Measurements from ENCODE around the gene SPTBN4.
A peak's percentile ranks its signal among the peaks of the same experiment; 100 is the strongest.

SPTBN4 gene

GRCh38 chr19:40444000-40444824, 22.6 kb upstream of the SPTBN4 start, which contains the start of gene SERTAD3 (continued):
- TF ChIP-seq ZNF211 (tag by site-specific recombination; IDR thresholded peaks at IDR 0.05; ENCODE audit: low read depth): no peak
- peak; percentile 97; the same call in 1 of the 2 replicates for TF ChIP-seq ZSCAN5A (tag by site-specific recombination; IDR thresholded peaks at IDR 0.05)
- TF ChIP-seq BCL6B (tag by site-specific recombination; IDR thresholded peaks at IDR 0.05): no peak
- peak; percentile 100 for TF ChIP-seq GLIS2 (tag by site-specific recombination; IDR thresholded peaks at IDR 0.05)
- TF ChIP-seq ZNF302 (tag by site-specific recombination; IDR thresholded peaks at IDR 0.05; ENCODE audit: low read depth): no peak

- Histone ChIP-seq H3K36me3 (ENCODE audit: control insufficient read depth in 2 of 2, insufficient read depth in 1 of 2, low read length in 2 of 2) (peaks cover 25 to 36% of the 10 kb centered on the region in 2 experiments), H3K4me1 (ENCODE audit: control insufficient read depth, insufficient read depth, low read length) (peaks cover 14% of the 10 kb centered on the region), H3K27ac (ENCODE audit: extremely low read depth, low read depth, low read length) (peak overlapping the region; percentile 99), H3K4me3 (ENCODE audit: low read depth, low read length) (peak overlapping the region; percentile 31), H3K9me3 (ENCODE audit: control insufficient read depth, insufficient read depth, low read depth, low read length) (no peaks in the 10 kb centered on the region)
- POLR2A ChIA-PET: interaction anchor here (0.6 to 17.1 kb wide), 7 partner anchors 8 to 325 kb away, joined by 3 to 428 read pairs (median 29); partner anchors contain the start of genes BLVRB, C19orf47, PLD3 and SERTAD1
- CTCF ChIA-PET: interaction anchor here (0.6 to 3.8 kb wide), 12 partner anchors 9 to 301 kb away, joined by 3 to 39 read pairs (median 4); partner anchors contain the start of genes BLVRB and SERTAD1
- TF ChIP-seq ZNF214 (tag by site-specific recombination; IDR thresholded peaks at IDR 0.05; ENCODE audit: borderline replicate concordance): no peak
- TF ChIP-seq ZNF792 (tag by site-specific recombination; IDR thresholded peaks at IDR 0.05): no peak
- no peak; the same call in 1 of the 2 replicates for TF ChIP-seq BCL11B (tag by site-specific recombination; IDR thresholded peaks at IDR 0.05; ENCODE audit: low read depth)
- TF ChIP-seq ZSCAN30 (tag by site-specific recombination; IDR thresholded peaks at IDR 0.05): no peak
- TF ChIP-seq ZBTB1 (tag by site-specific recombination; IDR thresholded peaks at IDR 0.05): no peak
- TF ChIP-seq IKZF3 (tag by site-specific recombination; IDR thresholded peaks at IDR 0.05): no peak
- TF ChIP-seq ZNF155 (tag by site-specific recombination; IDR thresholded peaks at IDR 0.05): no peak
- no peak for TF ChIP-seq ZNF416 (tag by site-specific recombination; IDR thresholded peaks at IDR 0.05)
- no peak for TF ChIP-seq ZNF404 (tag by site-specific recombination; IDR thresholded peaks at IDR 0.05)
- TF ChIP-seq ZNF610 (tag by site-specific recombination; IDR thresholded peaks at IDR 0.05; ENCODE audit: borderline replicate concordance): no peak
- TF ChIP-seq ZNF585B (tag by site-specific recombination; IDR thresholded peaks at IDR 0.05): no peak
- no peak for TF ChIP-seq BCL6B (tag by site-specific recombination; IDR thresholded peaks at IDR 0.05)
- TF ChIP-seq ZNF596 (tag by site-specific recombination; IDR thresholded peaks at IDR 0.05): no peak
- 0 out of 2 replicates have a peak, but pooled peaks have one; percentile 19 for TF ChIP-seq MZF1 (tag by site-specific recombination; IDR thresholded peaks at IDR 0.05; ENCODE audit: borderline replicate concordance)
- TF ChIP-seq ZNF48 (tag by site-specific recombination; IDR thresholded peaks at IDR 0.05): no peak
- no peak for TF ChIP-seq ZNF433 (tag by site-specific recombination; IDR thresholded peaks at IDR 0.05; ENCODE audit: low read depth)
- no peak for TF ChIP-seq RBAK (tag by site-specific recombination; IDR thresholded peaks at IDR 0.05)
- TF ChIP-seq ZFHX2 (tag by site-specific recombination; conservative IDR thresholded peaks at IDR 0.05): no peak
- TF ChIP-seq ZNF121 (tag by site-specific recombination; IDR thresholded peaks at IDR 0.05): no peak
- TF ChIP-seq ZNF292 (tag by site-specific recombination; IDR thresholded peaks at IDR 0.05; ENCODE audit: borderline replicate concordance, low read depth): no peak
- no peak for TF ChIP-seq MEIS1 (CRISPR knock-in tag; IDR thresholded peaks at IDR 0.05; ENCODE audit: borderline replicate concordance)
- no peak for TF ChIP-seq ZNF645 (tag by site-specific recombination; IDR thresholded peaks at IDR 0.05)
- no peak for TF ChIP-seq OVOL3 (tag by site-specific recombination; IDR thresholded peaks at IDR 0.05)
- TF ChIP-seq ZNF571 (tag by site-specific recombination; IDR thresholded peaks at IDR 0.05): no peak
- TF ChIP-seq ZNF488 (tag by site-specific recombination; IDR thresholded peaks at IDR 0.05): no peak
- TF ChIP-seq ZFP3 (tag by site-specific recombination; IDR thresholded peaks at IDR 0.05; ENCODE audit: low read depth): no peak
Observed at GRCh38 chr19:40444825-40445312, 21.9 kb upstream of the SPTBN4 start.

Data from HEK293 (cell line).